HepG2 (cell line): ENCODE data around the gene XRCC5. TPM values are rescaled to one million over a fixed set of nuclear protein-coding genes. Genes with fewer than 3 reads are reported as not detected.

Experiments
- ATAC-seq: fragments of 200-7000 bp; cut with Tn5 transposase; 3 replicates; pipeline ENCODE4 v1.9.1; 2020; ENCODE audit warnings: mild to moderate bottlenecking, moderate library complexity
- BruUV-seq: library from RNA; stranded (reverse); fragments of 400-500 nt; replicated peaks from 2 replicates; lab custom pipeline; 2021; lab: Mats Ljungman, UMichigan
- CTCF ChIA-PET: fragments of 300-600 bp; formaldehyde crosslinking; extraction: SDS; loops from one replicate; lab custom pipeline; 2021; ENCODE audit warnings: low total read pairs, inconsistent platforms, low intra/inter-chr PET ratio; lab: Yijun Ruan, JAX
- POLR2A ChIA-PET: fragments of 350-600 bp; sonication (Branson Sonifier 250); formaldehyde crosslinking; loops from one replicate; lab custom pipeline; 2020; ENCODE audit warnings: antibody characterized with exemption, inconsistent platforms; lab: Yijun Ruan, JAX
- DNase-seq: peaks from one replicate; pipeline ENCODE4 v3.0.0-alpha.2; 2015; ENCODE audit warnings: low spot score
- FAIRE-seq: peaks from 3 replicates; lab custom pipeline; 2011; peaks lifted over from hg19 to GRCh38; lab: Jason Lieb, UNC
- H2AFZ ChIP-seq: one replicate; pipeline ENCODE4 v1.6.1; 2011; ENCODE audit warnings: low read length, inconsistent platforms
- H3K27ac ChIP-seq: fragments of 300-600 bp; 3 replicates; pipeline ENCODE4 v1.8.0; 2011; ENCODE audit warnings: mixed run types, mild to moderate bottlenecking, mixed read lengths, low read length, inconsistent platforms; ENCODE audit not compliant: insufficient read depth; ENCODE audit errors: extremely low read length
- H3K27me3 ChIP-seq, 2 experiments: fragments of 200-600 bp in 1 of 2; 2 replicates in 1 of 2; 3 replicates in 1 of 2; pipeline versions ENCODE4 v1.6.0 to v1.8.0; 2011; ENCODE audit warnings: low read length in 2 of 2, mild to moderate bottlenecking in 2 of 2, moderate library complexity in 2 of 2, inconsistent platforms in 1 of 2; ENCODE audit not compliant: insufficient read depth in 2 of 2, control insufficient read depth in 1 of 2
- H3K36me3 ChIP-seq, 2 experiments: fragments of 200-600 bp in 1 of 2; replicated peaks in 1 of 2; 2 replicates in 1 of 2; 3 replicates in 1 of 2; pipeline versions ENCODE4 v1.5.1 to v1.8.0; 2011; ENCODE audit warnings: low read length in 2 of 2, inconsistent platforms in 1 of 2; ENCODE audit not compliant: insufficient read depth in 2 of 2, control insufficient read depth in 1 of 2
- H3K4me1 ChIP-seq: 2 replicates; pipeline ENCODE4 v1.5.1; 2012; ENCODE audit warnings: low read length, inconsistent platforms; ENCODE audit not compliant: insufficient read depth
- H3K4me2 ChIP-seq: 2 replicates; pipeline ENCODE4 v1.6.0; 2011; ENCODE audit warnings: low read depth, low read length, inconsistent platforms
- H3K4me3 ChIP-seq, 3 experiments: fragments of 200-600 bp in 1 of 3; sonication (generic), shearing (Covaris generic) in 1 of 3; replicated peaks in 1 of 3; 2 replicates each; pipeline ENCODE4 v1.5.1; 2011 to 2016; ENCODE audit warnings: low read length in 3 of 3, inconsistent platforms in 2 of 3, low read depth in 2 of 3, mild to moderate bottlenecking in 2 of 3, control low read depth in 1 of 3, mixed read lengths in 1 of 3; ENCODE audit not compliant: insufficient read depth in 1 of 3
- H3K79me2 ChIP-seq: one replicate; pipeline ENCODE4 v1.6.1; 2011; ENCODE audit warnings: low read length, inconsistent platforms; ENCODE audit not compliant: insufficient read depth
- H3K9ac ChIP-seq: 2 replicates; pipeline ENCODE4 v1.6.0; 2011; ENCODE audit warnings: mild to moderate bottlenecking, low read depth, low read length, inconsistent platforms; ENCODE audit not compliant: insufficient read depth
- H3K9me3 ChIP-seq: 2 replicates; pipeline ENCODE4 v1.5.1; 2012; ENCODE audit warnings: mild to moderate bottlenecking, low read length
- H4K20me1 ChIP-seq: 2 replicates; pipeline ENCODE4 v1.6.0; 2011; ENCODE audit warnings: inconsistent platforms, mild to moderate bottlenecking, low read length, moderate library complexity; ENCODE audit not compliant: insufficient read depth
- CBFB ChIP-seq: sonication (generic); formaldehyde crosslinking; IDR thresholded peaks from 2 replicates; pipeline ENCODE4 v1.4.0; 2020; ENCODE audit warnings: missing genetic modification reagents
- KDM2A ChIP-seq: sonication (generic); formaldehyde crosslinking; IDR thresholded peaks from 2 replicates; pipeline ENCODE4 v1.4.0; 2020; ENCODE audit warnings: low read depth, missing genetic modification reagents, borderline replicate concordance
- MTF1 ChIP-seq: sonication (generic); formaldehyde crosslinking; IDR thresholded peaks from 2 replicates; pipeline ENCODE4 v1.5.0; 2020; ENCODE audit warnings: missing genetic modification reagents
- NFE2 ChIP-seq: sonication (generic); formaldehyde crosslinking; IDR thresholded peaks from 2 replicates; pipeline ENCODE4 v1.4.0; 2020; ENCODE audit warnings: missing genetic modification reagents
- NR0B2 ChIP-seq: sonication (generic); formaldehyde crosslinking; IDR thresholded peaks from 2 replicates; pipeline ENCODE4 v1.4.0; 2020; ENCODE audit warnings: mild to moderate bottlenecking, missing genetic modification reagents
- PRMT3 ChIP-seq: sonication (generic); formaldehyde crosslinking; IDR thresholded peaks from 2 replicates; pipeline ENCODE4 v1.8.1; 2022; ENCODE audit warnings: low read depth, mild to moderate bottlenecking, moderate library complexity, missing genetic modification reagents, borderline replicate concordance
- SMAD1 ChIP-seq: sonication (generic); formaldehyde crosslinking; IDR thresholded peaks from 2 replicates; pipeline ENCODE4 v1.4.0; 2020; ENCODE audit warnings: missing genetic modification reagents, low read depth, mild to moderate bottlenecking, borderline replicate concordance
- SP140L ChIP-seq: sonication (generic); formaldehyde crosslinking; IDR thresholded peaks from 2 replicates; pipeline ENCODE4 v1.4.0; 2020; ENCODE audit warnings: missing genetic modification reagents, borderline replicate concordance
- ZBTB34 ChIP-seq: sonication (generic); formaldehyde crosslinking; IDR thresholded peaks from 2 replicates; pipeline ENCODE4 v1.8.0; 2022; ENCODE audit warnings: mild to moderate bottlenecking, missing genetic modification reagents
- ZBTB4 ChIP-seq: sonication (generic); formaldehyde crosslinking; IDR thresholded peaks from 2 replicates; pipeline ENCODE4 v1.4.0; 2020; ENCODE audit warnings: missing genetic modification reagents, mild to moderate bottlenecking, borderline replicate concordance
- ZHX2 ChIP-seq, 2 experiments: sonication (generic) in 1 of 2; formaldehyde crosslinking in 1 of 2; IDR thresholded peaks; 2 replicates each; pipeline versions ENCODE4 v1.6.1 to v1.9.0; 2014 to 2022; ENCODE audit warnings: antibody characterized with exemption in 1 of 2, borderline replicate concordance in 1 of 2, inconsistent platforms in 1 of 2, low read depth in 1 of 2, missing genetic modification reagents in 1 of 2
- ZNF432 ChIP-seq: sonication (generic); formaldehyde crosslinking; IDR thresholded peaks from 2 replicates; pipeline ENCODE4 v1.5.0; 2020; ENCODE audit warnings: missing genetic modification reagents, mild to moderate bottlenecking, borderline replicate concordance
- WGBS: methylation state at CpG from one replicate; pipeline ENCODE4 v1.1.6; 2017; ENCODE audit warnings: low lambda C conversion rate; 5-methylcytosine and 5-hydroxymethylcytosine counted together
- in situ Hi-C: cut with HindIII; loops from 2 replicates; pipeline ENCODE4 v1.10.0; 2017; ENCODE audit warnings: low pct_unique_long_range_greater_than_20kb; ENCODE audit not compliant: extremely low pct_ligation_motif_present
- intact Hi-C: fragments of 100-400 bp; cut with micrococcal nuclease; formaldehyde crosslinking; loops from one replicate; pipeline ENCODE4 v1.10.0; 2022; ENCODE audit not compliant: unreplicated experiment
- polyA plus RNA-seq, 8 experiments: library from polyadenylated mRNA; depleted of rRNA in 3 of 8; stranded (reverse) in 7 of 8; unstranded in 1 of 8; fragments of >200 nt; fragmentation: Illumina TruSeq in 4 of 8; extraction: Trizol in 4 of 8; gene quantifications; 2 replicates each; pipeline versions ENCODE4 v1.2.1 to v1.2.3, GENCODE V29; 2011 to 2016; ENCODE audit warnings: low read depth in 4 of 8, missing spikeins in 1 of 8, mixed read lengths in 1 of 8; ENCODE audit not compliant: insufficient read depth in 1 of 8
- total RNA-seq, 5 experiments: library from RNA; depleted of rRNA; stranded (reverse); fragments of >200 nt; fragmentation: Illumina TruSeq; extraction: Trizol; gene quantifications; 2 replicates each; pipeline ENCODE4 v1.2.3, GENCODE V29; 2016; ENCODE audit warnings: low read depth in 1 of 5

Gene XRCC5
- total and polyA plus RNA-seq, 2 of the 13 experiments (the other 11 are each of a cell fraction or from before 2014, with no cell fraction given) = 264 to 454 TPM

- CTCF ChIA-PET = no interaction called here
- DNase-seq = no peak
- no peak overlapping the region for H3K27ac ChIP-seq
- no peak for TF ChIP-seq ZBTB4 (CRISPR knock-in tag)
- no peak for TF ChIP-seq ZHX2 (IDR thresholded peaks at IDR 0.05; ENCODE audit: low read depth)
- no peak for TF ChIP-seq ZHX2 (CRISPR knock-in tag; IDR thresholded peaks at IDR 0.05; ENCODE audit: borderline replicate concordance)
- no peak for TF ChIP-seq ZBTB34 (CRISPR knock-in tag)
- no peak for TF ChIP-seq SP140L (CRISPR knock-in tag)
- no peak for TF ChIP-seq CBFB (CRISPR knock-in tag)
- no peak for TF ChIP-seq NR0B2 (CRISPR knock-in tag)
- TF ChIP-seq KDM2A (CRISPR knock-in tag) = no peak
- no peak for TF ChIP-seq ZNF432 (CRISPR knock-in tag)
- TF ChIP-seq MTF1 = no peak
- TF ChIP-seq NFE2 (CRISPR knock-in tag) = no peak
- no peak for TF ChIP-seq PRMT3 (CRISPR knock-in tag)
- TF ChIP-seq SMAD1 (CRISPR knock-in tag) = no peak
Measured at GRCh38 chr2:216229277-216229914, 120.2 kb downstream of the XRCC5 start.

More at GRCh38 chr2:216229277-216229914, 120.2 kb downstream of the XRCC5 start:
- no peak overlapping the region for H2AFZ ChIP-seq
- H3K9me3 ChIP-seq = peaks cover 23% of the 10 kb centered on the region
- FAIRE-seq = no peak
- H3K9ac ChIP-seq = no peak overlapping the region
- intact Hi-C loops = no loop called here
- BruUV-seq = no TSS peak
- no peaks in the 10 kb centered on the region for H3K79me2 ChIP-seq
- 25% methylated on average over 5 of the region's 5 CpGs for WGBS
- H3K4me3 ChIP-seq = no peak overlapping the region
- H3K27me3 ChIP-seq = no peaks in the 10 kb centered on the region; a peak in 1 of 5 replicates
- no peaks in the 10 kb centered on the region for H3K36me3 ChIP-seq
- no peak for ATAC-seq
- H3K4me2 ChIP-seq = no peak overlapping the region
- POLR2A ChIA-PET = no interaction called here
- in situ Hi-C loops = no loop called here
- H3K4me1 ChIP-seq = no peaks in the 10 kb centered on the region
- no peaks in the 10 kb centered on the region for H4K20me1 ChIP-seq
